ENCODE measurements around the gene RTN4RL1. TPM values are rescaled to one million over a fixed set of nuclear protein-coding genes. Genes with fewer than 3 reads are reported as not detected.

RTN4RL1 gene
- 0.44 TPM for polyA plus RNA-seq

GRCh38 chr17:2025220-2025621 lies at the start of gene RTN4RL1:
Gene RTN4RL1, minus strand, starts transcription at chr17:2025334. Its CDS starts 469 bp downstream, at chr17:2024865.
- H3K36me3 Mint-ChIP-seq = no peaks in the 10 kb centered on the region
- peak within 1 kb of the TSS in 1 of 3 donors; percentile 36 for H3K27ac Mint-ChIP-seq
- H3K4me3 Mint-ChIP-seq = peak within 1 kb of the TSS; percentile 63 to 94 (median 82)
- peaks cover 37% of the 10 kb centered on the region for H3K27me3 Mint-ChIP-seq
- peaks cover 4 to 18% (median 13%) of the 10 kb centered on the region in 3 donors for H3K4me1 Mint-ChIP-seq
- H3K9me3 Mint-ChIP-seq = no peaks in the 10 kb centered on the region

DNA sequence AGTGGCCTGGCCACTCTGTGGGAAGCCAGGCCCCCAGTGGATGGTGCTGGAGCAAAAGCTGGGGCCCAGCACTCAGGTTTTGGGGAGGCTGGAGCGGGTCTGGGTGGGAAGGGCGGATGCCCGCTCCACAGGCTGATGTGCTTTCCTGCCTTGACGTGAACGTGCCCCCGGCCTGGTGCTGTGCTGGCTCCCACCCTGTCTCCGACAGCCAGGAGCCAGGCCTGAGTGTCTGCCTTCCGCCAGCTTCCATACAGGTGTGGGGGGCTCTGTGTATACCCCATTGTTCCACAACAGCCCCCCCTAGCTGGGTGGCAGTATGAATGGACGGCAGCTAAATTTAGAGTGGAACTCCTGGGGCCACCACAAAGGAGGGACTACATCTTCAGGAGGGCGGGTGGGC lies 49.8 kb upstream of the RTN4RL1 start:
- Mint-ChIP-seq H3K27ac (no peak overlapping the region), H3K36me3 (peaks cover 15% of the 10 kb centered on the region), H3K4me3 (no peak overlapping the region), H3K27me3 (no peaks in the 10 kb centered on the region), H3K9me3 (no peaks in the 10 kb centered on the region), H3K4me1 (peaks cover 11 to 14% (median 13%) of the 10 kb centered on the region in 3 donors)

DNA sequence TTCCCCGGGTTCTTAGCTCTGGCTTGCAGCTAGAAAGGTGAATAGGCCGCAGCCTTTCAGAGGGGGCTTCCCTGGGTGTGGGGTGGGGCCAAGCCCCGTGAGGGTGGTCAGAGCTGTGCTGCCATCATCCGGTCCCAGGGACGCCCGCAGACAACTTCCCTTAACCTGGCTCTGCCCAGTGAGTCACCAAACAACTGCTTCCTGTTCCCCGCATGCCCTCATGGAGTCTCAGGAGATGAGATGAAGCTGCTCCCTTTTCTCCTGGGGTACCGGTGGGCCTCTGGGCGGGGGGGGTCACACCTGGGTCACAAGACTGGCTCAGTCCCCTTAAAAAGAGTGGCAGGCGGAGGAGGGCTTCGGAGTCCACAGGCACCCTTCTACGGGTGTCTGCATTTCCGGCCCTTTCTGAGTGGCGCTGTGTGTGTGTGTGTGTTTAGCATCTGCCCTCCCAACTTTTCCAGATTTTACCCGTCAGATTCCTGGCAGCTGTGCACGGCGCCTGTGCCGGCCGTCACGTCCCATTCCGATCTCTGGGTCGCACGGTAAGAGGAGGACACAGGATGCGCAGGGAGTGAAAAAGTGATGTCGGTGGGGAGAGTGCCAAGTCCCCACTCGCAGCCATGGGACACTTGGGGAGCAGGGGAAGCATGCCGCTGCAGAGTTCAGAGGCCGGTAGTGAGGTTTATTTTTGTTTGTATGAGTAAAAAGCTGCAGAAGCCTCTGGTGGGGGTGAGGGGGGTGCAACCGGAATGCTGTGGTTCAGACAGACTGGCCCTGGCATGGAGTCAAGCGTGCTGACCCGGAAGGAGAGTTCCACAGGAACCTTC lies 46.5 kb upstream of the RTN4RL1 start:
- Mint-ChIP-seq H3K9me3 (no peaks in the 10 kb centered on the region), H3K4me1 (peaks cover 15 to 18% (median 17%) of the 10 kb centered on the region in 3 donors), H3K27ac (no peak overlapping the region), H3K36me3 (peaks cover 7% of the 10 kb centered on the region), H3K4me3 (no peak overlapping the region), H3K27me3 (no peaks in the 10 kb centered on the region)

- Mint-ChIP-seq H3K27ac (peak overlapping the region in 2 of 3 donors; percentile 79 to 80), H3K4me3 (peak overlapping the region in 2 of 4 donors; percentile 55 to 76), H3K4me1 (peaks cover 15 to 18% (median 17%) of the 10 kb centered on the region in 3 donors), H3K9me3 (no peaks in the 10 kb centered on the region), H3K27me3 (no peaks in the 10 kb centered on the region), H3K36me3 (peaks cover 7% of the 10 kb centered on the region)
These were observed 45.9 kb upstream of the RTN4RL1 start for GRCh38 chr17:2071024-2071385.

- H3K9me3 Mint-ChIP-seq = no peaks in the 10 kb centered on the region
- H3K27ac Mint-ChIP-seq = peak overlapping the region in 2 of 3 donors; percentile 79 to 80
- H3K4me3 Mint-ChIP-seq = peak overlapping the region in 2 of 4 donors; percentile 76 to 81
- peaks cover 15 to 18% (median 17%) of the 10 kb centered on the region in 3 donors for H3K4me1 Mint-ChIP-seq
- H3K27me3 Mint-ChIP-seq = no peaks in the 10 kb centered on the region
- peaks cover 5% of the 10 kb centered on the region for H3K36me3 Mint-ChIP-seq
These were observed 45.3 kb upstream of the RTN4RL1 start for GRCh38 chr17:2070241-2071023.

GRCh38 chr17:2068519-2069051 lies 43.5 kb upstream of the RTN4RL1 start:
- no peaks in the 10 kb centered on the region for H3K9me3 Mint-ChIP-seq
- peaks cover 9% of the 10 kb centered on the region for H3K36me3 Mint-ChIP-seq
- H3K27me3 Mint-ChIP-seq = peaks cover 1% of the 10 kb centered on the region
- peaks cover 27 to 32% (median 31%) of the 10 kb centered on the region in 3 donors for H3K4me1 Mint-ChIP-seq
- H3K4me3 Mint-ChIP-seq = no peak overlapping the region
- peak overlapping the region in 2 of 3 donors; percentile 42 to 46 for H3K27ac Mint-ChIP-seq

DNA sequence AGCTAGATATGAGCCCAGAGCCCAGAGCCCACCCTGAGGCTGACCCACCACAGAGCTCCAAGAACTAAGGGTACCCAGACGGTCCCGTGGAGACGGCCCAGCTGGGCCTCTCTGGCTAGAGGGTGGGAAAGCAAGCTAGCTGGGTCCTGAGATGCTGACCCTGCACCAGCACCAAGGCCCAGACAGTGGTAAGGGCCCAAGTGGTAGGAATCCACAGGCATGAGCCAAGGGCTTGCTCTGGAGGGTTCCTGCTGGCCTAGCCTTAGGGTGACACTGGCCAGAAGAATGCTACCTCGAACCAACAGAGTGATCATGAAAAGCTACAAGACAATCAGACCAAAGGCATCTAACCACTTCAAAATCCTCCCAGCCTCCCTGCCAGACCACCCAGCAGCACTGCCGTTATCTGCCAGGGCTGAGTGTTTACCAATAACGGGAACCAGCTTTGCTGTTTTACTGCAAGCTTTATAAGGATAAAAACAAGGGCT lies 42.9 kb upstream of the RTN4RL1 start:
- peaks cover 31 to 36% (median 32%) of the 10 kb centered on the region in 3 donors for H3K4me1 Mint-ChIP-seq
- H3K36me3 Mint-ChIP-seq = peaks cover 9% of the 10 kb centered on the region
- no peaks in the 10 kb centered on the region for H3K9me3 Mint-ChIP-seq
- H3K27ac Mint-ChIP-seq = peak overlapping the region in 1 of 3 donors; percentile 42
- peaks cover 1% of the 10 kb centered on the region for H3K27me3 Mint-ChIP-seq
- H3K4me3 Mint-ChIP-seq = no peak overlapping the region

GRCh38 chr17:2067608-2068024 lies 42.5 kb upstream of the RTN4RL1 start:
- H3K27ac Mint-ChIP-seq = peak overlapping the region in 1 of 3 donors; percentile 86
- peaks cover 7% of the 10 kb centered on the region for H3K36me3 Mint-ChIP-seq
- peaks cover 31 to 36% (median 33%) of the 10 kb centered on the region in 3 donors for H3K4me1 Mint-ChIP-seq
- H3K4me3 Mint-ChIP-seq = no peak overlapping the region
- H3K9me3 Mint-ChIP-seq = no peaks in the 10 kb centered on the region
- H3K27me3 Mint-ChIP-seq = peaks cover 1% of the 10 kb centered on the region

DNA sequence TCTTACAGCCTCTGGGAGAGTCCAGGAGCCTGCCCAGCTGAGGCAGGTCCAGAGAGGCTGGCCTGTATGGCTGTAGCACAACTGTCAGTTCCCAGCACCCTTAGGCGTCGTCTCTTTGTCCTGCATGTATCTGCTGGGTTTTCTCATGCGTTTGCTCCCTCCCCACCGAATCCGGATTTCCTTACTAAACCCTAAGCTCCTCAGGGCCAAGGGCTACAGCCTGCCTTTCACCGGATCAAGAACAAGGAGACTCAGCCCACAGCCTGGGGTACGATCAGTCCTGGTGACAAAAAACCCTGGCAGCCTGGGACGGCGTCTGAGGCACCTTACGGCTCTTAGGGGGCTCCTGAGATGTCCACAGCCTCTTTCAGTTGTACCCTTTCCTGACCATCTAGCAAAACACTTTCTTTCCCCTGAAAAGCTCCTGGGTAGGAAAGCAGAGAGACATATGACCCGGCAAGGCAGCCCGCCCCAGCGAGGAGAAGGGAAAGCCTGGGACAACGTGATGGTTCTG lies 42.0 kb upstream of the RTN4RL1 start:
- Mint-ChIP-seq H3K27ac (peak overlapping the region in 1 of 3 donors; percentile 86), H3K36me3 (peaks cover 4% of the 10 kb centered on the region), H3K4me3 (peak overlapping the region in 1 of 4 donors; percentile 12), H3K27me3 (peaks cover 1% of the 10 kb centered on the region), H3K4me1 (peaks cover 34 to 37% (median 36%) of the 10 kb centered on the region in 3 donors), H3K9me3 (no peaks in the 10 kb centered on the region)

DNA sequence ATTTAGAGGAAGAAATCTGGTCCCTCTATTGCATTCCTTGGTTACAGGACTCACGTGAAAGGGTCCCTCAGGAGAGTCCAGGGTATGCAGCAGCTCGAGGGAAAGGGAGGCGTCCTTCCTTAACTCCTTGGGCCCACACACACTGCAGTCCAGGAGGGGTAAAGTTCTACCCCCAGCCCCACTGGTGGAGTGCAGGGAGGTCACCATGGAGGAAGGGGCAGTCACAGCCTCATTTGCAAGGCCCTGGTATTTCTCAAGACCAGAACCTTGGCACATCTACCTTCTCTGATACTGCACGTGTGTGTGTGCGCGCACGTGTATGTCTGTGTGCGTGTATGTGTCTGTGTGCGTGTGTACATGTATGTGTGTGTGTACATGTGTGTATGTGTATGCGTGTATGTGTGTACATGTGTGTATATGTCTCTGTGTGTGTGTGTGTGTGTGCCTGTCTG lies 40.8 kb upstream of the RTN4RL1 start:
- Mint-ChIP-seq H3K36me3 (peaks cover 4% of the 10 kb centered on the region), H3K4me1 (peaks cover 32 to 34% (median 33%) of the 10 kb centered on the region in 3 donors), H3K27me3 (peaks cover 1% of the 10 kb centered on the region), H3K27ac (no peak overlapping the region), H3K4me3 (no peak overlapping the region), H3K9me3 (no peaks in the 10 kb centered on the region)

- H3K27ac Mint-ChIP-seq = peak overlapping the region; percentile 67 to 93 (median 89)
- no peaks in the 10 kb centered on the region for H3K9me3 Mint-ChIP-seq
- H3K4me3 Mint-ChIP-seq = peak overlapping the region in 3 of 4 donors; percentile 33 to 86 (median 84)
- peaks cover 8% of the 10 kb centered on the region for H3K36me3 Mint-ChIP-seq
- H3K27me3 Mint-ChIP-seq = peaks cover 1% of the 10 kb centered on the region
- H3K4me1 Mint-ChIP-seq = peaks cover 26 to 29% (median 26%) of the 10 kb centered on the region in 3 donors
These were observed 40.0 kb upstream of the RTN4RL1 start for GRCh38 chr17:2064980-2065785.

GRCh38 chr17:2064520-2064971 lies 39.4 kb upstream of the RTN4RL1 start:
- Mint-ChIP-seq H3K4me1 (peaks cover 21 to 31% (median 21%) of the 10 kb centered on the region in 3 donors), H3K4me3 (peak overlapping the region; percentile 31 to 86 (median 58)), H3K36me3 (peaks cover 9% of the 10 kb centered on the region)

GRCh38 chr17:2064147-2064489 lies 39.0 kb upstream of the RTN4RL1 start:
- no peaks in the 10 kb centered on the region for H3K9me3 Mint-ChIP-seq
- peaks cover 21 to 35% (median 24%) of the 10 kb centered on the region in 3 donors for H3K4me1 Mint-ChIP-seq
- H3K4me3 Mint-ChIP-seq = peak overlapping the region in 3 of 4 donors; percentile 33 to 86 (median 84)
- H3K27ac Mint-ChIP-seq = peak overlapping the region; percentile 57 to 93 (median 67)
- H3K27me3 Mint-ChIP-seq = peaks cover 4% of the 10 kb centered on the region
- peaks cover 9% of the 10 kb centered on the region for H3K36me3 Mint-ChIP-seq

More at GRCh38 chr17:2064520-2064971, 39.4 kb upstream of the RTN4RL1 start:
- Mint-ChIP-seq H3K27ac (peak overlapping the region; percentile 67 to 93 (median 89)), H3K9me3 (no peaks in the 10 kb centered on the region), H3K27me3 (peaks cover 2% of the 10 kb centered on the region)

Measured in IgD-negative memory B cell (primary cell).